Kidney (tissue), 14 donors: Measurements from ENCODE around the gene MKNK1. TPM values are rescaled to one million over a fixed set of nuclear protein-coding genes. Genes with fewer than 3 reads are reported as not detected.

Source experiments
- DNase-seq, 5 donors: peaks; one replicate each; pipeline ENCODE4 v3.0.0-alpha.2; 2013 to 2020
- FAIRE-seq: peaks from 2 replicates; lab custom pipeline; 2012; peaks lifted over from hg19 to GRCh38; lab: Jason Lieb, UNC
- H3K27ac ChIP-seq, 2 donors: one replicate each; pipeline ENCODE4 v1.7.0; 2013; ENCODE audit warnings: low read depth in 2 of 2, low read length in 2 of 2, inconsistent platforms in 1 of 2
- H3K27me3 ChIP-seq: one replicate; pipeline ENCODE4 v1.7.1; 2013; ENCODE audit warnings: low read length, inconsistent platforms; ENCODE audit not compliant: control insufficient read depth, insufficient read depth
- H3K36me3 ChIP-seq, 3 donors: one replicate each; pipeline versions ENCODE4 v1.7.0 to v1.7.1; 2013; ENCODE audit warnings: low read length in 3 of 3, control low read depth in 1 of 3, inconsistent platforms in 1 of 3; ENCODE audit not compliant: insufficient read depth in 3 of 3, control insufficient read depth in 2 of 3
- H3K4me1 ChIP-seq, 3 donors: one replicate each; pipeline versions ENCODE4 v1.7.0 to v1.7.1; 2013; ENCODE audit warnings: low read length in 3 of 3, inconsistent platforms in 1 of 3, low read depth in 1 of 3; ENCODE audit not compliant: control insufficient read depth in 2 of 3, insufficient read depth in 2 of 3
- H3K4me3 ChIP-seq, 3 donors: one replicate each; pipeline versions ENCODE4 v1.7.0 to v1.8.1; 2013; ENCODE audit warnings: low read length in 3 of 3, control low read depth in 1 of 3, inconsistent platforms in 1 of 3
- H3K9ac ChIP-seq, 3 donors: one replicate each; pipeline versions ENCODE4 v1.7.0 to v1.7.1; 2013; ENCODE audit warnings: low read length in 3 of 3, control low read depth in 1 of 3, inconsistent platforms in 1 of 3
- H3K9me3 ChIP-seq, 3 donors: one replicate each; pipeline versions ENCODE4 v1.7.0 to v1.7.1; 2013; ENCODE audit warnings: low read length in 3 of 3, control low read depth in 1 of 3, inconsistent platforms in 1 of 3; ENCODE audit not compliant: control insufficient read depth in 2 of 3, insufficient read depth in 1 of 3
- intact Hi-C: fragments of 100-400 bp; cut with DNase I; formaldehyde crosslinking; loops from one replicate; pipeline ENCODE4 v1.11.1; 2022
- polyA plus RNA-seq: library from polyadenylated mRNA; stranded (reverse); fragments of 350-450 nt; fragmentation: Illumina TruSeq; extraction: RNeasy Lipid Tissue Mini Kit (QIAGEN cat#74804); gene quantifications from one replicate; pipeline ENCODE4 v1.2.3, GENCODE V29; 2014; ENCODE audit warnings: low read depth, low replicate concordance; ENCODE audit not compliant: insufficient read depth
- total RNA-seq: library from RNA; stranded (reverse); fragmentation: NEBNext Ultra II Directional; extraction: Animal tissue kit (Norgen Biotek cat#: 25700); gene quantifications from one replicate; pipeline ENCODE4 v1.2.1, GENCODE V29; 2021
- TF ChIP-seq, protein P1 (sequence below): IDR thresholded peaks from 3 replicates; pipeline ENCODE4 v1.5.1; 2012; ENCODE audit warnings: mild to moderate bottlenecking, moderate library complexity, borderline replicate concordance; ENCODE audit not compliant: insufficient read depth; ENCODE audit errors: extremely low read depth
- donor health status: control.
- donor health status: control.
- donor health status: control.
- donor health status: control.
- donor health status: control.
- donor health status: DM: yes; HTN: yes; CAD: no.
- donor health status: Normal renal cell carcinoma (clear cell type).

MKNK1 gene
- total and polyA plus RNA-seq, 2 donors from 2014 or later: 17.5 to 49.7 TPM

DNA sequence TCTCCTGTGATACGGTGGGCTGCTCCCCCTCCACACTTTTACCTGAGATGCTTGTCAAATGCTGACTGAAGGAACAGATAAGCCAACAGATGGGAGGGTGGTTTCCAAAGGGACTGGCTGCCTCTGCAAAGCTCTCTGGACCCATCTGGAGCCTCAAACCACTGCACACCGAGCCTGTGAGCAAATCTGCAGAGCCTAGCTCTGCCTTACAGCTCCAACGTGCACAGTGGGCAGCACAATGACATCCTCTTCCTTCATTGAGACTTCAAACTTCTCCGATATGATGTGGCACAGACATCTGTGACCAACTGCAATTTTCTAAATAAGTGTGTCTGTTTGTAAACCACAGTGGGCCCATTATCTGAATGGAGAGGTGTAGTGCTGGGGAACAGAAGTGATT lies 26.4 kb downstream of the MKNK1 start:
- H3K9ac ChIP-seq: no peak overlapping the region
- no peak for FAIRE-seq
- no peaks in the 10 kb centered on the region for H3K27me3 ChIP-seq
- intact Hi-C loops: no loop called here
- no peak overlapping the region for H3K27ac ChIP-seq
- H3K4me3 ChIP-seq: no peak overlapping the region
- TF ChIP-seq, protein P1, sequence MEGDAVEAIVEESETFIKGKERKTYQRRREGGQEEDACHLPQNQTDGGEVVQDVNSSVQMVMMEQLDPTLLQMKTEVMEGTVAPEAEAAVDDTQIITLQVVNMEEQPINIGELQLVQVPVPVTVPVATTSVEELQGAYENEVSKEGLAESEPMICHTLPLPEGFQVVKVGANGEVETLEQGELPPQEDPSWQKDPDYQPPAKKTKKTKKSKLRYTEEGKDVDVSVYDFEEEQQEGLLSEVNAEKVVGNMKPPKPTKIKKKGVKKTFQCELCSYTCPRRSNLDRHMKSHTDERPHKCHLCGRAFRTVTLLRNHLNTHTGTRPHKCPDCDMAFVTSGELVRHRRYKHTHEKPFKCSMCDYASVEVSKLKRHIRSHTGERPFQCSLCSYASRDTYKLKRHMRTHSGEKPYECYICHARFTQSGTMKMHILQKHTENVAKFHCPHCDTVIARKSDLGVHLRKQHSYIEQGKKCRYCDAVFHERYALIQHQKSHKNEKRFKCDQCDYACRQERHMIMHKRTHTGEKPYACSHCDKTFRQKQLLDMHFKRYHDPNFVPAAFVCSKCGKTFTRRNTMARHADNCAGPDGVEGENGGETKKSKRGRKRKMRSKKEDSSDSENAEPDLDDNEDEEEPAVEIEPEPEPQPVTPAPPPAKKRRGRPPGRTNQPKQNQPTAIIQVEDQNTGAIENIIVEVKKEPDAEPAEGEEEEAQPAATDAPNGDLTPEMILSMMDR: no peak
- H3K36me3 ChIP-seq: peaks cover 0 to 34% (median 21%) of the 10 kb centered on the region in 3 donors
- H3K9me3 ChIP-seq: no peaks in the 10 kb centered on the region
- no peaks in the 10 kb centered on the region for H3K4me1 ChIP-seq
- no peak for DNase-seq

- intact Hi-C loops: no loop called here
- Histone ChIP-seq H3K9ac (no peak overlapping the region), H3K9me3 (no peaks in the 10 kb centered on the region), H3K4me3 (no peak overlapping the region), H3K36me3 (peaks cover 0 to 23% (median 17%) of the 10 kb centered on the region in 3 donors), H3K27me3 (no peaks in the 10 kb centered on the region), H3K27ac (no peak overlapping the region), H3K4me1 (no peaks in the 10 kb centered on the region)
- FAIRE-seq (no peak), DNase-seq (no peak)
- TF ChIP-seq, protein P1: no peak
These were observed 27.5 kb downstream of the MKNK1 start for GRCh38 chr1:46576596-46576995.

GRCh38 chr1:46575778-46576177 lies 28.3 kb downstream of the MKNK1 start:
- DNase-seq: no peak
- Histone ChIP-seq H3K9me3 (no peaks in the 10 kb centered on the region), H3K4me3 (no peak overlapping the region), H3K4me1 (no peaks in the 10 kb centered on the region), H3K36me3 (peaks cover 0 to 23% (median 17%) of the 10 kb centered on the region in 3 donors), H3K9ac (no peak overlapping the region), H3K27ac (no peak overlapping the region), H3K27me3 (no peaks in the 10 kb centered on the region)
- FAIRE-seq: no peak
- TF ChIP-seq, protein P1: no peak
- intact Hi-C loops: no loop called here

GRCh38 chr1:46575300-46575699 lies 28.8 kb downstream of the MKNK1 start:
- DNase-seq: peak in 3 of 5 donors; percentile 24 to 62 (median 57)
- Histone ChIP-seq H3K36me3 (peaks cover 0 to 21% (median 17%) of the 10 kb centered on the region in 3 donors), H3K4me1 (no peaks in the 10 kb centered on the region), H3K9me3 (no peaks in the 10 kb centered on the region), H3K27me3 (no peaks in the 10 kb centered on the region), H3K9ac (no peak overlapping the region), H3K27ac (no peak overlapping the region), H3K4me3 (no peak overlapping the region)
- TF ChIP-seq, protein P1: no peak
- no peak for FAIRE-seq
- intact Hi-C loops: no loop called here
